GM13977 (cell line): ENCODE results near the gene UBFD1.

Experiments
- DNase-seq: peaks from one replicate; pipeline ENCODE4 v3.0.0; 2012; ENCODE audit warnings: low spot score
- in situ Hi-C: fragments of 300-500 bp; cut with MboI; formaldehyde crosslinking; loops from one replicate; pipeline ENCODE4 v1.12.0; 2022; ENCODE audit warnings: low sequenced_read_pairs, low pct_unique_long_range_greater_than_20kb, mixed read lengths, inconsistent platforms; ENCODE audit not compliant: unreplicated experiment
- TF ChIP-seq, protein P1 (sequence below): IDR thresholded peaks from 2 replicates; pipeline ENCODE4 v1.5.1; 2012; ENCODE audit warnings: mild to moderate bottlenecking, control low read depth; ENCODE audit not compliant: insufficient read depth; ENCODE audit errors: extremely low read depth, missing control alignments

UBFD1 gene

GRCh38 chr16:23524886-23525285 lies 32.6 kb upstream of the UBFD1 start:
- in situ Hi-C loops = no loop called here
- no peak for DNase-seq
- TF ChIP-seq, protein P1, sequence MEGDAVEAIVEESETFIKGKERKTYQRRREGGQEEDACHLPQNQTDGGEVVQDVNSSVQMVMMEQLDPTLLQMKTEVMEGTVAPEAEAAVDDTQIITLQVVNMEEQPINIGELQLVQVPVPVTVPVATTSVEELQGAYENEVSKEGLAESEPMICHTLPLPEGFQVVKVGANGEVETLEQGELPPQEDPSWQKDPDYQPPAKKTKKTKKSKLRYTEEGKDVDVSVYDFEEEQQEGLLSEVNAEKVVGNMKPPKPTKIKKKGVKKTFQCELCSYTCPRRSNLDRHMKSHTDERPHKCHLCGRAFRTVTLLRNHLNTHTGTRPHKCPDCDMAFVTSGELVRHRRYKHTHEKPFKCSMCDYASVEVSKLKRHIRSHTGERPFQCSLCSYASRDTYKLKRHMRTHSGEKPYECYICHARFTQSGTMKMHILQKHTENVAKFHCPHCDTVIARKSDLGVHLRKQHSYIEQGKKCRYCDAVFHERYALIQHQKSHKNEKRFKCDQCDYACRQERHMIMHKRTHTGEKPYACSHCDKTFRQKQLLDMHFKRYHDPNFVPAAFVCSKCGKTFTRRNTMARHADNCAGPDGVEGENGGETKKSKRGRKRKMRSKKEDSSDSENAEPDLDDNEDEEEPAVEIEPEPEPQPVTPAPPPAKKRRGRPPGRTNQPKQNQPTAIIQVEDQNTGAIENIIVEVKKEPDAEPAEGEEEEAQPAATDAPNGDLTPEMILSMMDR = no peak

DNA sequence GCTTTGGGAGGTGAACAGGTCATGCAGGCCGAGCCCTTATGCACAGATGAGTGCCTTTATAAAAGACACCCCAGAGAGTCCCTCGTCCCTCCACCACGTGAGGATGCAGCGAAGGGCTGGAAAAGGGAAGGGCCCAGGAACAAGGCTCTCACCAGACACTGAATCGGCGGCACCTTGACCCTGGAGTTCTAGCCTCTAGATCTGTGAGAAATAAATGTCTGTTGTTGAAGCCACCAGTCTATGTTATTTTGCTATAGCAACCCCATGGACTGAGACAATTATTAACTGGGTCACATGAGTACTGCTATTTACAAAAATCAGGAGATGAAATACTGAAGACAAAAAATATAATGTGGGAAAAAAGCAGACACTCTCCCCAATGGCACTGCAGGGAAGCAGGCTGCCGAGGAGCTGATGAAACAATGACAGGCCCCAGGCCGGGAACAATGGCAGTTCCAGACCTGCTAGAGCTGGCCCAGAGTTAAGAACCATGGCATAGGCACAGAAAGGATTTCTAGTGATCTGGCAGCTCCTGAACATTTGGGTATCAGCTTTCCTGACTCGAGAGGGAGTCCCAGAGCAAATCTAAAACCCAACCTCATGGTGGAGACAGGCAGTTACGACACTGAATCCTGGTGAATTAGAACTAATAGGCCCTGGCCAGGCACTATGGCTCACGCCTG lies 29.4 kb upstream of the UBFD1 start:
- TF ChIP-seq, protein P1 = no peak
- DNase-seq = no peak
- in situ Hi-C loops = no loop called here

DNA sequence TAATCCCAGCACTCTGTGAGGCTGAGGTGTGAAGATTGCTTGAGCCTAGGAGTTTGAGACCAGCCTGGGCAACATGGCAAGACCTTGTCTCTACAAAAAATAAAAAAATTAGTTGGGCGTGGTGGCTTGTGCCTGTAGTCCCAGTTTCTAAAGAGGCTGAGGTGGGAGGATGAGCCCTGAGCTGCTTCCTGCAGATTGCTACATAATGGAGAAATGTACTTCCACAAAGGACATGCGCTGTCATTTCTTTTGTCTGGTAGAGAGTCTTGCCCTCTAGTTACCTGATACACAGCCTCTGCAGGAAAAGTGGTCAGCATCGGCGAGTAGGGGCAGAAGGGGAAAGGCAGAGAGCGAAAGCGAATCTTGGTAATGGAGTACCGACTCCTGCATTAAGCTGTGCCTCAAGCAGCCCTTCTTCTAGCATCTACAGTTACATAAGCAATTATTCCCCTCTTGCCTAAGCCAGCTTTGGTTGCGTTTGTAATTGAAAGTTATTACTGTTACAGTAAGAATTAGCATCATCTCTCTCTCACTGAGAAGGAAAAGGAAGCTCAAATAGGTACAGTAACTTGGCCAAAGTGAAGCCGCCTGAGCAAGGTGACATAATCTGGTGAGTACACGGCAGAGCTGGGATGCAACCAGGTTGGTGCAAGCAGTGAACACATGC lies 28.8 kb upstream of the UBFD1 start:
- TF ChIP-seq, protein P1 = no peak
- DNase-seq = no peak
- in situ Hi-C loops = no loop called here

GRCh38 chr16:23530062-23530461 lies 27.5 kb upstream of the UBFD1 start:
- in situ Hi-C loops = no loop called here
- no peak for DNase-seq
- TF ChIP-seq, protein P1 = no peak

GRCh38 chr16:23532448-23532847 lies 25.1 kb upstream of the UBFD1 start:
- in situ Hi-C loops = no loop called here
- DNase-seq = no peak
- TF ChIP-seq, protein P1 = no peak

- in situ Hi-C loops = no loop called here
- DNase-seq = no peak
- TF ChIP-seq, protein P1 = no peak
Measured at GRCh38 chr16:23534868-23535860, 22.4 kb upstream of the UBFD1 start.
